Stimulated activated CD8-positive, alpha-beta memory T cell treated with anti-CD3 and anti-CD28 coated beads, Interleukin-4, amount 100 ng/mL, for 1 hour (primary cell): Measurements from ENCODE around the gene CNPY3.

Source experiments
- DNase-seq, 2 donors: peaks; one replicate each; pipeline ENCODE4 v3.0.0-alpha.2; 2020; ENCODE audit warnings: low read depth in 2 of 2, low spot score in 1 of 2

CNPY3 gene

GRCh38 chr6:42958125-42958524 lies 28.8 kb downstream of the CNPY3 start:
- DNase-seq, result no peak

GRCh38 chr6:42959917-42960242 lies 30.6 kb downstream of the CNPY3 start:
- DNase-seq, result no peak

- no peak for DNase-seq
Measured at GRCh38 chr6:42960243-42961019, 31.2 kb downstream of the CNPY3 start, which contains the start of gene GNMT. Gene GNMT, plus strand, starts transcription at chr6:42960754. Its CDS starts 14 bp downstream, at chr6:42960768.

DNA sequence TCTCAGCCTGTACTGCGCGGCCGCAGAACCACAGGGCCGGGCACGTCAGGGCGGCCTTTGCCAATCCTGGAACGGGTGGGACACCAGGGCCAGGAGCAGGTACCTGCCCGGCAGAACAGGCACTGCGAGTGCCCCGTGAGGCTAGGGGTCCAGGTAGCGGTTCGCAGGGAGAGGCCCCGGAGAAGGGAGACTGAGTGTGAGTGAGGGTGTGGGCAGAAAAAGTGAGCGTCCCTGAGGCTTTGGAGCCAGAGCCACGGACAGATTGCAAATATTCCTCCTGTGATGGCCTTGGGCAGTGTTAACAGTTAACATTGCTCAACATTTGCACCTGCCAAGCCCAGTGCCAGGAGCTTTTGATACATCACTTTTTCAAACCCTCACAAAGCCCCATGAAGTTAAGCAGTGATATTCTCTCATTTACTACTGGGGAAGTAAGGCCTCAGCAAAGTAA lies 31.8 kb downstream of the CNPY3 start:
- no peak for DNase-seq

GRCh38 chr6:42962096-42962495 lies 32.8 kb downstream of the CNPY3 start:
- DNase-seq, result no peak

DNA sequence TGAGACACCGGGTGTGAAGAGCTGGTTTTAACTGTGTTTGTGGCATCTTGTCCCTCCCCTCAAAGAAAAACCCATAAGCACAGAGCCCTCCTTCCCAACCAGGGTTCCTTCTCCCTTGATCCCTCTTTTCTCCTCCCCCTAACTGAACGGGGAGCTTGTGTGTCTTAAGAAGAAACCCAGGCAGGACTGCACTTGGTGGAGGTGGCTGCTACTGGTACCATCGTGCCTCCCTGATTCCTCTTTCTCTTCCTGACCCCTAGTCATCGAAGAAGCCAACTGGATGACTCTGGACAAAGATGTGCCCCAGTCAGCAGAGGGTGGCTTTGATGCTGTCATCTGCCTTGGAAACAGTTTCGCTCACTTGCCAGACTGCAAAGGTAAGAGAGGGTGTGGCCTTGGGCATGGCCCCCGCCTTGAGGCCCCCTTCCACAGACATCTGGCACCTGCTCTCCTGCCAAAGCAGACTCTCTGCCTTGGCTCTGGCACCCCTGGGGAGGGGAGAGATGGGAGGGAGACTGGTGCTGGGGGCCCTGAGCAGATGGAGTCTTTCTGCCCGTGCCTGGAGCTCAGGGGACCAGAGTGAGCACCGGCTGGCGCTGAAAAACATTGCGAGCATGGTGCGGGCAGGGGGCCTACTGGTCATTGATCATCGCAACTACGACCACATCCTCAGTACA lies 33.4 kb downstream of the CNPY3 start:
- no peak for DNase-seq

DNA sequence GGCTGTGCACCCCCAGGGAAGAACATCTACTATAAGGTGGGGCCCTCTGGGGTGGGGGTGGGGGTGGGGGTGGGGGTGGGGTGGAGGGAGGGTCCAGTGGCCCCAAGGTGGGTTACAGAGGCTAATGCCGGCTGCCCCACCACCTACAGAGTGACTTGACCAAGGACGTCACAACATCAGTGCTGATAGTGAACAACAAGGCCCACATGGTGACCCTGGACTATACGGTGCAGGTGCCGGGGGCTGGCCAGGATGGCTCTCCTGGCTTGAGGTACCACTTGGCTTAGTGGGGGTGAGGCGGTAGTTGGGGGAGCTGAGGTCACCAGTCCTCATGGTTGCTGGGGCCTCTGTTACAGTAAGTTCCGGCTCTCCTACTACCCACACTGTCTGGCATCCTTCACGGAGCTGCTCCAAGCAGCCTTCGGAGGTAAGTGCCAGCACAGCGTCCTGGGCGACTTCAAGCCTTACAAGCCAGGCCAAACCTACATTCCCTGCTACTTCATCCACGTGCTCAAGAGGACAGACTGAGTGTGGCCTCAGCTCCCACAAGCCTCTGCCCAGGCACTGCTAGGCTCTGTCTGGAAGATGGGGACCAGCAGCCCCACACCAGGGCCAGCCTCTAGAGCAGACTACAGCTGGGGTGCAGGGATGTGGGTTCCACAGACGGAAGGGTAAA lies 34.0 kb downstream of the CNPY3 start:
- DNase-seq, result no peak

DNA sequence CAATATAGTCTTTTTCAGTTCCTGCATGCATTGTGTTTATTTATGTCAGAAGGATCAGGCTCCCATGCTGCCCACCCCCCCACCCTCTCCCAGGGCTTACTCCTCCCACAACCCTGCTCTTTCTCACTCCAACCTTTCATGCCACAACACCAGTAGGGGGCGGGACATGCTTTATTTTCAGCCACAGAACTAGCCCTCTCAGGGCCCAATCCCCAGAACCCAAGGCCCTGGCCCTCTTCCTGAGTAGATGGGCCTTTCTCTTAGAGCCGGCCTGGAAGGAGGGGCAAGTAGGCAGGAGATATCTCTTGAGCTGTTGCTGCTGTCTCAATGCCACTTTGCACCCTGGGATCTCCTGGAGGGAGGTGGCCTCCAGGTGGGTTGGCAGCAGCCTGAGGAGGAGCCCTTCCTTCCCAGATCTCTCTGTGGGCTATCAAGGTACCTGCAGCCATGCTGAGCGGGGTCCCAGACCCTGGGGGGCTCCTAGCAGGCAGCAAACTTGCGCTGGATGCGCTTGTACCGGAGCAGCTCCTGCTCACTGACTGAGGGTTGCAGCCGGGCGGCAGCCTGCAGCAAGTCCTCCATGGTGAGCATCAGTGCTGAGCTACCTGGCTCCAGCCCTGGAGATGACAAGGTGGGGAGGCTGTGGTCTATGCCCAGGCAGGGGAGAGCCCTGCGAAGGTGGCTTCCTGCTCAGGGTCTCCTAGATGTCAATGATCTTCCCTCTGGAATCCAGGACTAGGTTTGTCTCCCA lies 34.8 kb downstream of the CNPY3 start:
- no peak for DNase-seq

- no peak for DNase-seq
Measured at GRCh38 chr6:42966571-42966970, 37.3 kb downstream of the CNPY3 start.

DNA sequence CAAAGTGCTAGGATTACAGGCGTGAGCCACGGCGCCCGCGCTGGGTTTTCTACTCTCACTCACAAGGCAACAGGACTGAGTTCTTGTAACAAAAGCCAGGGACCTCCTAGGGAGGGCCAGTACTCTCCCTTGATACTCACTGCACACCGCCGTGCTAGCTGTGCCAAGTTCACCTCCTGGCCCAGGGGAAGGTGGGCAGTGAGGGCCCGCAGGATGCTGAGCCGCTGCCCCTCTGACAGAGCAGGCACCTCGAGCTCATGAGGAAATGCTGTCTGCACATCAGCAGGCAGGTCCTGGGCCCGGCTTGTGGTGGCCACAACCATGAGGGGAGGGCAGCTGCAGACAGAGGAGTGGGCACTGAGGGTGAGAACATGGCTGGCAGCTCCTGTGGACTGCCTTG lies 37.9 kb downstream of the CNPY3 start:
- DNase-seq, result no peak

- no peak for DNase-seq
Measured at GRCh38 chr6:42968126-42968701, 38.9 kb downstream of the CNPY3 start.

DNA sequence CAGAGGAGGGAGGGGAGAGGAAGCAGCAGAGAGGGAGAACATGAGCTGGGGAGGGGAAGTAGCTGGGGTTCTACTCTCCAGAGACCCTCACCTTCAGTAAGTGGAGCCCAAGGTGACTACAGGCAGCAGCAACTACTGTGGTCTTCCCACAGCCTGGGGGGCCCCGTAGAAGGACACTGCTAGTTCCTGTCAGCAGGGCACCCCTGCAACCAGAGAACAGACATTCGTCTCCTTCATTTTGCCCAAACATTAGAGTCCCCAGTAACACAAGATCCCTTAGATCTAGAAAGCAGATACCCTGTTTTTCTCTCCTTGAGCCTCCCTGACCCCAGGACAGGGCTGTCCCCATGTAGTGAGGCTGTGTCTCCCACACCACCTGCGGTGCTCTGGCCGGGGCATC lies 39.5 kb downstream of the CNPY3 start:
- no peak for DNase-seq

DNA sequence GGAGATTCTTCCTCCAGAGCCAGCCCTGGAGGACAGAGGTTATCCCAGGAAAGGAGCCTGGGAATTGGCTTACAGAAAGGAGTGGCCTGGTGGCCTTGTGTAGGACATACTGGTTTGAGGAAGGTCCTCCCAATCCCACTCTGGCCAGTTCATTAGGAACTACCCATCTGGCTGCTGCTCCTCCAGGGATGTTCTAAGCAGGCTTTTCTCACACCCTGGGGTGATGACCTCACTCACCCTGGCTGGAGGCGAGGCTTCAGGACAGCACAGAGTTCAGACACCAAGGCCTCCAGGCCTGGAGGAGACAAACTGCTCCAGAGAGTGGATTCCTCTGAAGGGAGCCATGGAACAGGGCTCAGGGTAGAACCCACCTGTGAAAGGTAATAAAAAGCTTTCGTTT lies 40.2 kb downstream of the CNPY3 start:
- DNase-seq, result no peak

DNA sequence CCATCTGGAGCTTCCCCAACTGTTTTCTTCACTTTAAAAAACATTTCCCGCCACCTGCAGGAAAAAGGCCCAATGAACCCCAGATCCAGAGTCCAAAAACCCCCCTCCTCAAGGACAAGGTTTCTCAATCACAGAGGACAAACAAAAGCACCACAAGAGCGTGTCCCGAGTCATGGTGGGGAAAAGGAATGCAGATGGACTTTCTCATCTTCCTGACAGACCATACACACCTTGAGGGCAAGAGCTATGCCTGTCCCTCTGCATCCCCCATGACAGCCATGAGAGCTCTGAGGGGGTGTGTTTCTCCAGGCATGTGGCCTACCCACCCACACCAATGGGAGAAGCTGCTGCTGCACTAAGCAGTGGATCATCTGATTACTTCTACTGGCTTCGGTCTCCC lies 40.7 kb downstream of the CNPY3 start:
- DNase-seq, result no peak

DNA sequence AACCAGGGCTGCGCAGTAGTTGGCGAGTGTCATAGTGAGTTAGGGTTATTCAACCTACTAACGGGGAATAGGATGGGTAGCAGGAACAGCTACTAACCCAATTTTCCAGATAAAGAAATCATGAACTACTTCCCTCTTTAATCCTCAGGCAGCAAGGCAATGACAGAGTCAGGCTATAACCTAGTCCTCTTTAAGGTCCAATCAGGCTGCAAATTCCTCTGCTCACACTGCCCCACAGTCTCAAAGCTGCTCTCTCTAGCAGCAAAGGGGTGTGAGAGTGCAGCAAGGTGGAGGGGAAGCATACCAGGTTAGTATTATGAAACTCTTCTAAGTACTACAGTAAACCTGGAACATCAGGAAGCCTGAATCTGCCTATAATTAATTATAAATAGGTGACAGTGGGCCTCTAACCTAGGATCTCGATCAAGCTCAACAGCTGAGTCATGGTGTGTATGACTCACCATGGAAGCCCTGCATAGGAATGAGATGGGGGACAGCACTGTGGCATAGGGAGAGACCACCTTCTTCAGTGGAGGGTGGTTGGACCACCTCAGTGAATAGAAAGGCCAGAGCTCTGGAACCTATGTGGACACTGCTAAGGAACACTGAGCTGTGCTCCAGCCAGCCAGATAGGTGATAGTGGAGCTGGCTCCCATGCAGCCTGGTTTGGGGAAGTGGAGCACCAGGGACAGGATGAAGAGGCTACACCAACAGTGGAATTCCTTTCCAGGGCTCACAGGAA lies 41.8 kb downstream of the CNPY3 start:
- no peak for DNase-seq

GRCh38 chr6:42971746-42972327 lies 42.6 kb downstream of the CNPY3 start:
- DNase-seq, result no peak

GRCh38 chr6:42973926-42974325 lies 44.6 kb downstream of the CNPY3 start:
- DNase-seq, result no peak

DNA sequence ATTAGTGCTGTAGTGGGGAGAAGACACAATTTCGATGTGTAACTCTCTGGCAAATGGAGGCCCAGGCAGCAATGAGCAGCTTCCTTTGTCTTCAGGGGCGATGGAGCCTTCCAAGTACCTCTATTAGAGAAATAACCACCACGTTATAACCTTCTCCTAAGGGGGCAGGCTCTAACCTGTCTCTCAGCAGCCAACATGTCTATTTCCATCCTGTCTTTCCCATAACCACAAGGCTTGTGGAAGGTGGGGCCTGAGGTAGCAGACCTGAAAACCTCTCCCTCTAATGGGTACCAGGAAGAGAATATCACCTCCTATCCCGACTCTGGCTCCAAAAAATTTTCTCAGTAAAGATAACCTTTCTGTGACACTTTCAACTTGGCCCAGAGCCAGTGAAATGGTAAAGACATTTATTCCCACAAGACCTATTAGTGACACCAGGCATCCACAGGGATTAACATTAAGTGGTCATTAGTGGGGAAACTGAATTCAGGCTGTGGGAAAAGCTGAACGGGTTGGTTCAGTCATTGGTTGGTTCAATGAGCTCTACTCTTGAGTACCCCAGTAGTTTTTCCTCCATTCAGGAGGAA lies 45.7 kb downstream of the CNPY3 start:
- DNase-seq, result no peak

DNA sequence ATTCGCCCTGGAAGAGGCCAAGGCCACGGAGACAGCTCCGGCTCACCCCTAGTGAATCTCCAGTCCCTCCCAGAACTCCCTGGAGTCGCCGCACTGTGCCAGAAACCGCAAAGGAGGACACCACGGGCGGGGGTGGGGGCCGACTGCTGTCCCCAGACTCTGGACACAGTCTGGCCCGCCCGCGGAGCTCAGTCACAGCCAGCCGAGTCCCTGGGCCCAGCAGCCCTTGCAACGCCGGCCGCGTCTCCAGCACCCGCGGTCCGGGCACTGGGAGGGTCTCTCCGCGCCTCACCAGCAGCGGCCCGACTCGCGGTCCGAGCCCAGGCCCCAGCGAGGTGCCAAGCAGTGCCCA lies 49.2 kb downstream of the CNPY3 start:
- no peak for DNase-seq
